Measurements from ENCODE around the gene KDM7A. TPM values are rescaled to one million over a fixed set of nuclear protein-coding genes. Genes with fewer than 3 reads are reported as not detected.

The KDM7A gene
- polyA plus RNA-seq, 2 donors = 4.0 to 6.6 TPM

DNA sequence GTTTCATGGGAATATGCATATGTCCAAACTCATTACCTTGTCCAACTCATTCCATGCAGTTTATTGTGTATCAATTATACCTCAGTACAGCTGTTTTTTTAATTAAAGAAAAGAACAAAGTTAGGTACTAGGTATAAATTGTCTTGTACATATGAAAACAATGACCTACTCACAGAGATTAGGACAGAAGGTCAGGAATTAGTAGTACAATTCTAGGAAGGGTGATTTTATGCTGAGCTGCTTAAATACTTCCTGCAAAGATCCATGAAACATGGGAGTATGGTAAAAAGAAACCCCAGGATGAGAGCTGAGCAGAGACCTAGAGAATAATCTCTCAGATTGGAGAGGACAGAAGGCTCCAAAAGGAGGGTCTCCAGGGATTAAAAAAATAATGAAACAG, 13.8 kb upstream of the KDM7A start:
- no peak overlapping the region for H3K4me3 ChIP-seq (ENCODE audit: low read depth in 1 of 2, low read length in 2 of 2)
- H3K4me1 ChIP-seq (ENCODE audit: control insufficient read depth in 2 of 2, insufficient read depth in 2 of 2, low read length in 1 of 2) = peaks cover 0 to 3% of the 10 kb centered on the region in 2 donors
- no peaks in the 10 kb centered on the region for H3K9me3 ChIP-seq (ENCODE audit: control insufficient read depth in 2 of 2, insufficient read depth in 1 of 2, low read depth in 1 of 2, low read length in 1 of 2)
- H3K27ac ChIP-seq (ENCODE audit: low read depth in 2 of 2, low read length in 1 of 2) = no peak overlapping the region
- no peaks in the 10 kb centered on the region for H3K36me3 ChIP-seq (ENCODE audit: control insufficient read depth in 2 of 2, insufficient read depth in 2 of 2, low read length in 1 of 2)
- no peaks in the 10 kb centered on the region for H3K27me3 ChIP-seq (ENCODE audit: control insufficient read depth in 1 of 2, insufficient read depth in 2 of 2, low read length in 2 of 2)

DNA sequence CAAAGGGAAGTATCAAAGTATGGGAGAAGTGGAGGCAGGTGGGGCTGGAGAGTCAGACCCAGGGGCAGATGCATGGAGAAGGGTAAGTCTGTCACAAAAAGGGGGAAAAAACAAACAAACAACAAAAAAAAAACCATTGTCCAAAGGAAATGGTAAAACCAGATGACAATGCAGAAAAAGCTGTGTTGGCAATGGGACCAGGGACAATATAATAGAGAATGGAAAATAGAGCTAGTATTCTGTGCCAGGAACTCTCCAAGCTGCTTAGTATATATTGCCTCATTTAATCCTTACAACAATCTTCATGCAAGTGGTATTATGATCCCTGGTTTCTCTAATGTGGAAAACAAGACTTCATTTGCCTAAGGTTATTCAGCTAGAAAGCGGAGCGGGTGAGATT, 13.1 kb upstream of the KDM7A start:
- Histone ChIP-seq H3K27me3 (ENCODE audit: control insufficient read depth in 1 of 2, insufficient read depth in 2 of 2, low read length in 2 of 2) (no peaks in the 10 kb centered on the region), H3K4me3 (ENCODE audit: low read depth in 1 of 2, low read length in 2 of 2) (no peak overlapping the region), H3K36me3 (ENCODE audit: control insufficient read depth in 2 of 2, insufficient read depth in 2 of 2, low read length in 1 of 2) (no peaks in the 10 kb centered on the region), H3K27ac (ENCODE audit: low read depth in 2 of 2, low read length in 1 of 2) (no peak overlapping the region), H3K9me3 (ENCODE audit: control insufficient read depth in 2 of 2, insufficient read depth in 1 of 2, low read depth in 1 of 2, low read length in 1 of 2) (no peaks in the 10 kb centered on the region), H3K4me1 (ENCODE audit: control insufficient read depth in 2 of 2, insufficient read depth in 2 of 2, low read length in 1 of 2) (peaks cover 0 to 3% of the 10 kb centered on the region in 2 donors)
- WGBS, 2 donors = 90 to 95% methylated on average over 2 of the region's 2 CpGs

DNA sequence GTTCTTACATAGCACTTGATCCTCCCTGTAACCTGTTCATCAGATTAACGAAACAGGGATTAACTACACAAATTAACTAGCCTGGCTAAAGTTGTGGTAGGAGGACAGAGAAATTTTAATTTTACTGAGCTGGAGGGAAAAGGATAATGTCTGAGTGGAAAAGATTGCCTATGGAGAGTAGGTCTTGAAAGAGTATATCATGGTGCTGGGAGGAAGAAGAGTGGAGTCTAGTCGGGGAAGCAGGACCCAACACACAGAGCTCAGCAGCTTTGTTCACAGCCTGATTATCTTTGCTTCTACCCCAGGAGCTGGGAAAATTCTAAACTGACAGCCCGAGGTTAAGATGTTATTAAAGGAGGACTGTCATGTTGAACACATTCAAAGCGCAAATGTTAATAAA, 6.1 kb upstream of the KDM7A start:
- Histone ChIP-seq H3K27ac (ENCODE audit: low read depth in 2 of 2, low read length in 1 of 2) (no peak overlapping the region), H3K27me3 (ENCODE audit: control insufficient read depth in 1 of 2, insufficient read depth in 2 of 2, low read length in 2 of 2) (no peaks in the 10 kb centered on the region), H3K9me3 (ENCODE audit: control insufficient read depth in 2 of 2, insufficient read depth in 1 of 2, low read depth in 1 of 2, low read length in 1 of 2) (no peaks in the 10 kb centered on the region), H3K36me3 (ENCODE audit: control insufficient read depth in 2 of 2, insufficient read depth in 2 of 2, low read length in 1 of 2) (no peaks in the 10 kb centered on the region), H3K4me1 (ENCODE audit: control insufficient read depth in 2 of 2, insufficient read depth in 2 of 2, low read length in 1 of 2) (no peaks in the 10 kb centered on the region), H3K4me3 (ENCODE audit: low read depth in 1 of 2, low read length in 2 of 2) (no peak overlapping the region)
- 79 to 82% methylated on average over 4 of the region's 4 CpGs for WGBS, 2 donors

DNA sequence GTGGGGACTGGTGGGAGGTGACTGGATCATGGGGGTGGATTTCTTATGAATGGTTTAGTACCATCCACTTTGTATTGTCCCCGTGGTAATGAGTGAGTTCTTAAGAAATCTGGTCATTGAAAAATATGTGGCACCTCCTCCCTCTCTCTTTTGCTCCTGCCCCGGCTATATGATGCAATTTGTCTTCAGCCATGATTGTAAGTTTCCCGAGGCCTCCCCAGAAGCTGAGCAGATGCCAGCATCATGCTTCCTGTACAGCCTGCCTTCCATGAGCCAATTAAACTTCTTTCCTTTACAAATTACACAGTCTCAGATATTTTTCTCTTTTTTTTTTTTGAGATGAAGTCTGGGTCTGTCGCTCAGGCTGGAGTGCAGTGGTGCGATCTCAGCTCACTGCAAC, 2.6 kb upstream of the KDM7A start:
- 86% methylated on average over 5 of the region's 5 CpGs for WGBS, 2 donors
- no peak overlapping the region for H3K4me3 ChIP-seq (ENCODE audit: low read depth in 1 of 2, low read length in 2 of 2)
- H3K4me1 ChIP-seq (ENCODE audit: control insufficient read depth in 2 of 2, insufficient read depth in 2 of 2, low read length in 1 of 2) = no peaks in the 10 kb centered on the region
- no peak overlapping the region for H3K27ac ChIP-seq (ENCODE audit: low read depth in 2 of 2, low read length in 1 of 2)
- no peaks in the 10 kb centered on the region for H3K9me3 ChIP-seq (ENCODE audit: control insufficient read depth in 2 of 2, insufficient read depth in 1 of 2, low read depth in 1 of 2, low read length in 1 of 2)
- no peaks in the 10 kb centered on the region for H3K27me3 ChIP-seq (ENCODE audit: control insufficient read depth in 1 of 2, insufficient read depth in 2 of 2, low read length in 2 of 2)
- H3K36me3 ChIP-seq (ENCODE audit: control insufficient read depth in 2 of 2, insufficient read depth in 2 of 2, low read length in 1 of 2) = no peaks in the 10 kb centered on the region

DNA sequence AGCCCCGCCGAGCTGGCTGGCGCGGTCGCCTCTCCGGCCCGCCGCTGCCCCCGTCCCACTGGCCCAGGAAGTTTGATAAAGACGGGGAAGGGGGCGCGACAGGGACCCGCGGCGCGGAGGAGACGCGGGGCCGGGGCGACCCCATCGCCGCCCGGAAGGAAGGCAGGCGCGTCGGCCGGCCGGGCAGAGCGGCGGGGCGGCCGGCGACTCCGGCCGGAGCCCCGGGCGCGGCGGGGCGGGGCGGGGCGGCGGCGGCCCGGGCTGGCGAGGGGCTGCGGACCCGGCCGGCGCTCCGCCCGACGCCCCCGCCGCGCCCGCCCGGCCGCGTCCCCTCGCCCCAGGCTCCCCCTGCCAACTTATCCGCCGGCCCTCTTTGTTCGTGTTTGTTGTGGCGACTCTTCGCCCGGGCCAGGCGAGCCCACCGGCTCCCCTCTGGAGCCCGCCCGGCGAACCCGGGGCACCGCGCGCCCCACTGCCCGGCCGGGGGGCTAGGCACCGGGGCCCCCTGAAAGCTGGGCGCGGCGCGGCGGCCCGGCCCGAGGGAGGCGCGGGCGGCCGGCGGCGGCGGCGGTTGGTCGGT, 571 bp downstream of the KDM7A start:
- 1% methylated on average over 70 to 95 of the region's 95 CpGs for WGBS, 2 donors
- no peaks in the 10 kb centered on the region for H3K36me3 ChIP-seq (ENCODE audit: control insufficient read depth in 2 of 2, insufficient read depth in 2 of 2, low read length in 1 of 2)
- H3K9me3 ChIP-seq (ENCODE audit: control insufficient read depth in 2 of 2, insufficient read depth in 1 of 2, low read depth in 1 of 2, low read length in 1 of 2) = no peaks in the 10 kb centered on the region
- no peaks in the 10 kb centered on the region for H3K27me3 ChIP-seq (ENCODE audit: control insufficient read depth in 1 of 2, insufficient read depth in 2 of 2, low read length in 2 of 2)
- H3K4me1 ChIP-seq (ENCODE audit: control insufficient read depth in 2 of 2, insufficient read depth in 2 of 2, low read length in 1 of 2) = no peaks in the 10 kb centered on the region
- peak overlapping the region; percentile 95 to 96 for H3K4me3 ChIP-seq (ENCODE audit: low read depth in 1 of 2, low read length in 2 of 2)
- peak overlapping the region; percentile 97 to 100 for H3K27ac ChIP-seq (ENCODE audit: low read depth in 2 of 2, low read length in 1 of 2)

DNA sequence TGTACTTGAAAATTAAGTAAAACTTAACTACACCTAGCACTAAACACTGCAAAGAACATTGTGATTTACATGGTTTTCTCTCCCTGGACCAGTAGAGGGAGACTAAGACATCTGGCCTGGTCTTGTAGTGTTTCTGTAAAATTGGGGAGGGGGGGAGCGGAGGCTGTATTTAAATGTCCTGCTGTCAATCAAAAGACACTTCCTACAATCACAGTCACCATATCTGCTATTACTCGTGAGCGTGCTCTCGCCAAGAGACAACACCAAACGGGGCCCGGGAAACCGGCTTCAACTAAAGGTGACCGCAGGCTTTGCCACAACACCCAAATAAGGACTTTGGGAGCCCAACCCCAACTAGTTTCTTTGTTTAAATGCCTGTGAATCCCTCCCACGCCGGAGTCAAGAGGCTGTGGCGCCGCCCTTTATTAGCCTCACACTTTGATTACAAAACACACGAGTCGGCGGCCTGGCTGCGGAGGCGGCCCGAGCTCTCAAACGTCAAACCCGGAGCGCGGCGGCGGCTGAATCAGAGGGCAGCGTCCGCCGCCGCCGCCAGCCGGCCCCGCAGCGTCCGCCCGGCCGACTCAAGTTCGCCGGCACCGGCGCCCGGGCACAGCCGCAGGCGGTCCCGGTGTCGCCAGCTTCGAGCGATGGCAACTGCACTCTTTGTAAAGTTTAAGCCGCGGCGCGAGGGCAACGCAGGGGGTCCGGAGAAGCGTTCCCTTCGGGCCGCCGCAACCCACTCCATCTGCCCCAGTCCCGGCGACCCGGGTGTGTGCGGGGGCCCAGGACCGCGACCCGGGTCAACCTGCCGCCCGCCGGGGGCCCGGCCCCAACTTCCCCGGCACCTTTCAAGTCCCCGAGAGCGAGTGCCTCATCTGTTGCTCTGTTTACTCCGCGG, 1.3 kb downstream of the KDM7A start:
- Histone ChIP-seq H3K9me3 (ENCODE audit: control insufficient read depth in 2 of 2, insufficient read depth in 1 of 2, low read depth in 1 of 2, low read length in 1 of 2) (no peaks in the 10 kb centered on the region), H3K36me3 (ENCODE audit: control insufficient read depth in 2 of 2, insufficient read depth in 2 of 2, low read length in 1 of 2) (no peaks in the 10 kb centered on the region), H3K27me3 (ENCODE audit: control insufficient read depth in 1 of 2, insufficient read depth in 2 of 2, low read length in 2 of 2) (no peaks in the 10 kb centered on the region), H3K27ac (ENCODE audit: low read depth in 2 of 2, low read length in 1 of 2) (peak overlapping the region; percentile 97 to 100), H3K4me1 (ENCODE audit: control insufficient read depth in 2 of 2, insufficient read depth in 2 of 2, low read length in 1 of 2) (no peaks in the 10 kb centered on the region), H3K4me3 (ENCODE audit: low read depth in 1 of 2, low read length in 2 of 2) (peak overlapping the region; percentile 95 to 96)
- 0% methylated on average over 72 of the region's 72 CpGs for WGBS, 2 donors

DNA sequence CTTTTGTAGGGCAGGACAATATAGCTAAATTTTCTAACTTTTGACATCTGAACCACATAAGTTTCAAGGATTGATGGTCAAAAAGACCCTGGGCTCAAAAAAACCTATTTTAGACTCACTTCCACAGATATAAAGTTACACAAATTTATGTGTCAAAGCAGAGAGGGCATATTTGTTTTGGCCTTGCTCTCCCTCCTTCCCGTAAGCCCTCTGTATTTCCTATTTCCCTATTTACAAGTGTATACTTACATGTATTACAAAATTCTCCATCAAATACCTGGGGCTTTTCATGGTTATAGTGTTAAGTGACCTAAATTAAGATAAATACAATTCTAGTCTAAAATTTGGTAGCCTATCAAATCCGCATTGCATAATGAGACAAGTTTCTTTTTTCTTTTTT, 2.6 kb downstream of the KDM7A start:
- WGBS, 2 donors = 91 to 92% methylated on average over 2 of the region's 2 CpGs
- Histone ChIP-seq H3K36me3 (ENCODE audit: control insufficient read depth in 2 of 2, insufficient read depth in 2 of 2, low read length in 1 of 2) (no peaks in the 10 kb centered on the region), H3K27me3 (ENCODE audit: control insufficient read depth in 1 of 2, insufficient read depth in 2 of 2, low read length in 2 of 2) (no peaks in the 10 kb centered on the region), H3K4me3 (ENCODE audit: low read depth in 1 of 2, low read length in 2 of 2) (no peak overlapping the region), H3K4me1 (ENCODE audit: control insufficient read depth in 2 of 2, insufficient read depth in 2 of 2, low read length in 1 of 2) (peaks cover 0 to 3% of the 10 kb centered on the region in 2 donors), H3K27ac (ENCODE audit: low read depth in 2 of 2, low read length in 1 of 2) (no peak overlapping the region), H3K9me3 (ENCODE audit: control insufficient read depth in 2 of 2, insufficient read depth in 1 of 2, low read depth in 1 of 2, low read length in 1 of 2) (no peaks in the 10 kb centered on the region)

DNA sequence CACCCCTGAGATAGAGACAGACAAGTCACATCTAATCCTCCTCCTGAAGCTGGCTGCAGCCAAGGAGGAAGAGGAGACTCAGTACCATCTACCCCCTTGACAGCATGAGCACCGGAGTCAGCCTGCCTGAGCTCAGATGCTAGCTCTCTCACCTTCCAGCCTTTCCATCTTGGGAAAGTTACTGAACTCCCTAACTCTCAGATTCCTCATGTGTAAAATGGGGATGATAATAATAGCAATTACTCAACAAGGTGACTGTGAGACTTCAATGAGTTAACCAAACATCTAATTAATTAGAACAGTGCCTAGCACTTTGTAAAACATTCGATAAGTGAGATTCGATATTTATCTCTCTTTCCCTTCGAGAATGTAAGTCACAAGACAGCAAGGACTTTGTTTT, 6.4 kb downstream of the KDM7A start:
- no peak overlapping the region for H3K4me3 ChIP-seq (ENCODE audit: low read depth in 1 of 2, low read length in 2 of 2)
- WGBS, 2 donors = 71 to 91% methylated on average over 4 of the region's 4 CpGs
- no peaks in the 10 kb centered on the region for H3K27me3 ChIP-seq (ENCODE audit: control insufficient read depth in 1 of 2, insufficient read depth in 2 of 2, low read length in 2 of 2)
- no peaks in the 10 kb centered on the region for H3K9me3 ChIP-seq (ENCODE audit: control insufficient read depth in 2 of 2, insufficient read depth in 1 of 2, low read depth in 1 of 2, low read length in 1 of 2)
- no peaks in the 10 kb centered on the region for H3K36me3 ChIP-seq (ENCODE audit: control insufficient read depth in 2 of 2, insufficient read depth in 2 of 2, low read length in 1 of 2)
- H3K27ac ChIP-seq (ENCODE audit: low read depth in 2 of 2, low read length in 1 of 2) = no peak overlapping the region
- H3K4me1 ChIP-seq (ENCODE audit: control insufficient read depth in 2 of 2, insufficient read depth in 2 of 2, low read length in 1 of 2) = peaks cover 0 to 3% of the 10 kb centered on the region in 2 donors

DNA sequence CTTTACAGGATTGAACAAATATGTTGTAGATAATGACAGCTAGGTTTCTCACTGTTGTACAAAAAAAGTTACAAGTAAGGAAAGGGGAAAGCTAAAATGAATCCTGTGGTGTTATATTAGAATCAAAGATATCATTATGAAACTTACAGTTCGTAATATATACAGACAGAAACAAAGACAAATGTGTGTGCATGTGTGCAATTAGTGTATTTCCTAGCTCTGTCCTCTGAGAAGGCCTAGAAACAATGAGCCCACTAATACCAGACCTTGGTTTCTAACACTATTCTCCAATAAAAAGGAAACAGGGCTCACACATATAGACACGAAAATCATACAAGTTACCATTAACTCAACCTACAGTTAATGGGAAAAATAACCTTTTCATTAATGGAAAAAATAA, 8.0 kb downstream of the KDM7A start:
- WGBS, 2 donors = 71 to 76% methylated on average over 2 of the region's 2 CpGs
- no peaks in the 10 kb centered on the region for H3K27me3 ChIP-seq (ENCODE audit: control insufficient read depth in 1 of 2, insufficient read depth in 2 of 2, low read length in 2 of 2)
- no peak overlapping the region for H3K27ac ChIP-seq (ENCODE audit: low read depth in 2 of 2, low read length in 1 of 2)
- H3K4me3 ChIP-seq (ENCODE audit: low read depth in 1 of 2, low read length in 2 of 2) = no peak overlapping the region
- H3K4me1 ChIP-seq (ENCODE audit: control insufficient read depth in 2 of 2, insufficient read depth in 2 of 2, low read length in 1 of 2) = peaks cover 0 to 3% of the 10 kb centered on the region in 2 donors
- H3K9me3 ChIP-seq (ENCODE audit: control insufficient read depth in 2 of 2, insufficient read depth in 1 of 2, low read depth in 1 of 2, low read length in 1 of 2) = no peaks in the 10 kb centered on the region
- no peaks in the 10 kb centered on the region for H3K36me3 ChIP-seq (ENCODE audit: control insufficient read depth in 2 of 2, insufficient read depth in 2 of 2, low read length in 1 of 2)

DNA sequence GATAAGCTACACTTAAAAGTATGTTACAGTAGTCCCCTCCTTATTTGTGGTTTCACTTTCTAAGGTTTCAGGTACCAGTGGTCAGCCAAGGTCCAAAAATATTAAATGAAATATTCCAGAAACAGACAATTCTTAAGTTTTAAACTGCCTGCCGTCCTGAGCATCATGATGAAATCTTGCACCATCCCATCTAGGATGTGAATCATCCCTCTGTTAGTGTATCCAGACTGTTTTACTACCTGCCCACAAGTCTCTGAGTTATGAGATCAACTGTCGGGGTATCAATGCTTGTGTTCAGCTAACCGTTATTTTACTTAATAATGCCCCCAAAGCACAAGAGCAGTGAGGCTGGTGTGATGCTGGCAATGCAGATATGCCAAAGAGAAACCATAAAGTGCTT, 11.4 kb downstream of the KDM7A start:
- Histone ChIP-seq H3K4me1 (ENCODE audit: control insufficient read depth in 2 of 2, insufficient read depth in 2 of 2, low read length in 1 of 2) (peaks cover 0 to 3% of the 10 kb centered on the region in 2 donors), H3K36me3 (ENCODE audit: control insufficient read depth in 2 of 2, insufficient read depth in 2 of 2, low read length in 1 of 2) (no peaks in the 10 kb centered on the region), H3K4me3 (ENCODE audit: low read depth in 1 of 2, low read length in 2 of 2) (no peak overlapping the region), H3K27me3 (ENCODE audit: control insufficient read depth in 1 of 2, insufficient read depth in 2 of 2, low read length in 2 of 2) (no peaks in the 10 kb centered on the region), H3K9me3 (ENCODE audit: control insufficient read depth in 2 of 2, insufficient read depth in 1 of 2, low read depth in 1 of 2, low read length in 1 of 2) (no peaks in the 10 kb centered on the region), H3K27ac (ENCODE audit: low read depth in 2 of 2, low read length in 1 of 2) (no peak overlapping the region)
- WGBS, 2 donors = 58 to 67% methylated on average over 3 of the region's 3 CpGs
